Tibial artery (tissue), 4 donors: ENCODE measurements around the gene TIGD1.

Experiments used
- DNase-seq, 2 donors: peaks; one replicate each; pipeline ENCODE4 v3.0.0-alpha.2; 2019
- H3K27ac ChIP-seq, 2 donors: fragments of 200-600 bp; sonication (generic) in 1 of 2; 1 replicate in 1 of 2; 2 replicates in 1 of 2; pipeline ENCODE4 v1.5.1; 2018 to 2019; ENCODE audit warnings: mild to moderate bottlenecking in 1 of 2
- H3K27me3 ChIP-seq, 2 donors: fragments of 200-600 bp; sonication (generic) in 1 of 2; one replicate each; pipeline versions ENCODE4 v1.5.1 to v1.6.0; 2016 to 2019
- H3K36me3 ChIP-seq, 3 donors: fragments of 200-600 bp; sonication (generic) in 2 of 3; one replicate each; pipeline ENCODE4 v1.5.1; 2016 to 2019; ENCODE audit warnings: mild to moderate bottlenecking in 2 of 3
- H3K4me1 ChIP-seq, 4 donors: fragments of 200-600 bp; sonication (generic) in 2 of 4; 1 replicate in 3 of 4; 2 replicates in 1 of 4; pipeline ENCODE4 v1.5.1; 2016 to 2019
- H3K4me3 ChIP-seq, 2 donors: fragments of 200-600 bp; sonication (generic) in 1 of 2; 1 replicate in 1 of 2; 2 replicates in 1 of 2; pipeline ENCODE4 v1.5.1; 2018 to 2019; ENCODE audit warnings: mild to moderate bottlenecking in 2 of 2
- H3K9me3 ChIP-seq, 3 donors: fragments of 200-600 bp; sonication (generic) in 1 of 3; one replicate each; pipeline ENCODE4 v1.5.1; 2016 to 2019
- CTCF ChIP-seq, 2 experiments: fragments of 200-600 bp in 1 of 2; fragments of 450-650 bp in 1 of 2; IDR thresholded peaks; one replicate each; pipeline ENCODE4 v1.5.1; 2017 to 2019; ENCODE audit warnings: antibody characterized with exemption in 2 of 2, mild to moderate bottlenecking in 1 of 2, moderate library complexity in 1 of 2
- intact Hi-C: fragments of 100-400 bp; cut with DNase I; formaldehyde crosslinking; loops from one replicate; pipeline ENCODE4 v1.15.0; 2023; ENCODE audit warnings: low total_unique reads

TIGD1 gene

GRCh38 chr2:232544674-232545073, 5.7 kb downstream of the TIGD1 start:
- no peak for TF ChIP-seq CTCF (IDR thresholded peaks at IDR 0.05)
- H3K36me3 ChIP-seq, result peaks cover 0 to 8% (median 6%) of the 10 kb centered on the region in 3 donors
- peaks cover 0 to 16% of the 10 kb centered on the region in 2 donors for H3K27me3 ChIP-seq
- DNase-seq, result no peak
- peaks cover 0 to 3% (median 0%) of the 10 kb centered on the region in 4 donors for H3K4me1 ChIP-seq
- no peaks in the 10 kb centered on the region for H3K9me3 ChIP-seq
- intact Hi-C loops, result no loop called here
- H3K27ac ChIP-seq, result no peak overlapping the region
- no peak overlapping the region for H3K4me3 ChIP-seq

GRCh38 chr2:232543928-232544631, 6.3 kb downstream of the TIGD1 start:
- Histone ChIP-seq H3K4me1 (no peaks in the 10 kb centered on the region), H3K36me3 (peaks cover 0 to 8% (median 6%) of the 10 kb centered on the region in 3 donors), H3K9me3 (no peaks in the 10 kb centered on the region), H3K27me3 (peaks cover 0 to 22% of the 10 kb centered on the region in 2 donors), H3K27ac (no peak overlapping the region), H3K4me3 (no peak overlapping the region)
- intact Hi-C loops, result no loop called here
- DNase-seq, result no peak
- TF ChIP-seq CTCF (IDR thresholded peaks at IDR 0.05), result no peak

GRCh38 chr2:232543491-232543890, 6.9 kb downstream of the TIGD1 start:
- intact Hi-C loops, result no loop called here

GRCh38 chr2:232542715-232543467, 7.5 kb downstream of the TIGD1 start:
- no peak for TF ChIP-seq CTCF (IDR thresholded peaks at IDR 0.05)
- DNase-seq, result no peak
- Histone ChIP-seq H3K4me1 (no peaks in the 10 kb centered on the region), H3K27me3 (peaks cover 0 to 27% of the 10 kb centered on the region in 2 donors), H3K36me3 (peaks cover 0 to 8% (median 6%) of the 10 kb centered on the region in 3 donors), H3K27ac (no peak overlapping the region), H3K4me3 (no peak overlapping the region), H3K9me3 (no peaks in the 10 kb centered on the region)
- intact Hi-C loops, result no loop called here

More at GRCh38 chr2:232543491-232543890, 6.9 kb downstream of the TIGD1 start:
- peaks cover 0 to 8% (median 6%) of the 10 kb centered on the region in 3 donors for H3K36me3 ChIP-seq
- no peak overlapping the region for H3K27ac ChIP-seq
- peaks cover 0 to 27% of the 10 kb centered on the region in 2 donors for H3K27me3 ChIP-seq
- TF ChIP-seq CTCF (IDR thresholded peaks at IDR 0.05), result no peak
- no peaks in the 10 kb centered on the region for H3K9me3 ChIP-seq
- no peak for DNase-seq
- H3K4me3 ChIP-seq, result no peak overlapping the region
- H3K4me1 ChIP-seq, result no peaks in the 10 kb centered on the region

GRCh38 chr2:232541961-232542714, 8.2 kb downstream of the TIGD1 start:
- TF ChIP-seq CTCF (IDR thresholded peaks at IDR 0.05), result no peak
- Histone ChIP-seq H3K4me1 (no peaks in the 10 kb centered on the region), H3K36me3 (peaks cover 0 to 6% (median 6%) of the 10 kb centered on the region in 3 donors), H3K27me3 (peaks cover 0 to 29% of the 10 kb centered on the region in 2 donors), H3K27ac (no peak overlapping the region), H3K4me3 (no peak overlapping the region), H3K9me3 (no peaks in the 10 kb centered on the region)
- no peak for DNase-seq
- intact Hi-C loops, result no loop called here
